SU-DHL-6 (cell line): ENCODE data around the gene BID.

Experiments
- EZH2phosphoT487 ChIP-seq: fragments of 200-600 bp; sonication (generic), shearing (Covaris generic); conservative IDR thresholded peaks from 2 replicates; pipeline ENCODE4 v1.6.1; 2018; ENCODE audit warnings: mild to moderate bottlenecking, antibody characterized with exemption, low read length, moderate library complexity, mixed read lengths
- TF ChIP-seq, protein P1 (sequence below): fragments of 200-600 bp; sonication (generic); IDR thresholded peaks from one replicate; pipeline ENCODE4 v1.5.1; 2017; ENCODE audit warnings: antibody characterized with exemption, mild to moderate bottlenecking, low read length, moderate library complexity; ENCODE audit not compliant: insufficient read depth, poor library complexity, severe bottlenecking

DNA sequence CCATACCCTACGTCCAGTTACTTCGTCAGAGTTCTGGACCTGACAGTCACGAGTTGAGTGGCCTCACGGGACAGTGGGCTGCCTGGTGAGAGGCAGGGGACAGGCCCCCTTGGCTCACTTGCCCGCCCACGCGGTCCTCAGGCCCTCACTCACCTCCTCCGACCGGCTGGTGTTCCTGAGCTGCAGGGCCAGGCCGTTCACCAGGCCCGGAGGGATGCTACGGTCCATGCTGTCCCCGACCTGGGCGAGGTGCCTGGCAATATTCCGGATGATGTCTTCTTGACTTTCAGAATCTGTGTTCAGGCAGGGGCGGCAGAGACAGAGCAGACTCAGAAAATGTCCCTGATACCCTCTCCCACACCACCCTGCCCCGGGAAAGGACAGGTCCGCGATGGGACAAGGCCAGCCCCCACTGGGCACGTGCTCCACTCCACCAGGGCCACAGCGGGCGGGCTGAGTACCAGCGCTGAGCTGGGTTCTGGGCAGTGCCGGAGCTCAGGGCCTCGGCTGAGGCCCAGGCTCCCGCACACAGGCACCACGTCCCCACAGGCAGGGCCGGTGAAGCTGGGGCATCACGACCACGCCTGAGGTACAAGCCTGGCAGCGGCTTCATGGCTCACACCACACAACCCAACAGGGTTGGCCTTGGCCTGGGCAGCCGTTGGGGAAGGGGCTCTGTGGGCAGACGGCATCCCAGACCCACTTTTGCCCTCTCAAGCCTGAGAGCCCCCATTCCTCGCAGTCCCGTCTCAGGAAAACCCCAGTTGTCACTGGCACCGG is 34.9 kb downstream of the BID start:
- TF ChIP-seq, protein P1, sequence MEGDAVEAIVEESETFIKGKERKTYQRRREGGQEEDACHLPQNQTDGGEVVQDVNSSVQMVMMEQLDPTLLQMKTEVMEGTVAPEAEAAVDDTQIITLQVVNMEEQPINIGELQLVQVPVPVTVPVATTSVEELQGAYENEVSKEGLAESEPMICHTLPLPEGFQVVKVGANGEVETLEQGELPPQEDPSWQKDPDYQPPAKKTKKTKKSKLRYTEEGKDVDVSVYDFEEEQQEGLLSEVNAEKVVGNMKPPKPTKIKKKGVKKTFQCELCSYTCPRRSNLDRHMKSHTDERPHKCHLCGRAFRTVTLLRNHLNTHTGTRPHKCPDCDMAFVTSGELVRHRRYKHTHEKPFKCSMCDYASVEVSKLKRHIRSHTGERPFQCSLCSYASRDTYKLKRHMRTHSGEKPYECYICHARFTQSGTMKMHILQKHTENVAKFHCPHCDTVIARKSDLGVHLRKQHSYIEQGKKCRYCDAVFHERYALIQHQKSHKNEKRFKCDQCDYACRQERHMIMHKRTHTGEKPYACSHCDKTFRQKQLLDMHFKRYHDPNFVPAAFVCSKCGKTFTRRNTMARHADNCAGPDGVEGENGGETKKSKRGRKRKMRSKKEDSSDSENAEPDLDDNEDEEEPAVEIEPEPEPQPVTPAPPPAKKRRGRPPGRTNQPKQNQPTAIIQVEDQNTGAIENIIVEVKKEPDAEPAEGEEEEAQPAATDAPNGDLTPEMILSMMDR: no peak
- no peak for TF ChIP-seq EZH2phosphoT487
